Measurements from ENCODE around the gene DNASE1L3. TPM values are rescaled to one million over a fixed set of nuclear protein-coding genes. Genes with fewer than 3 reads are reported as not detected.

Gene DNASE1L3
- total and polyA plus RNA-seq, 3 experiments from 2014 or later, result not detected

DNA sequence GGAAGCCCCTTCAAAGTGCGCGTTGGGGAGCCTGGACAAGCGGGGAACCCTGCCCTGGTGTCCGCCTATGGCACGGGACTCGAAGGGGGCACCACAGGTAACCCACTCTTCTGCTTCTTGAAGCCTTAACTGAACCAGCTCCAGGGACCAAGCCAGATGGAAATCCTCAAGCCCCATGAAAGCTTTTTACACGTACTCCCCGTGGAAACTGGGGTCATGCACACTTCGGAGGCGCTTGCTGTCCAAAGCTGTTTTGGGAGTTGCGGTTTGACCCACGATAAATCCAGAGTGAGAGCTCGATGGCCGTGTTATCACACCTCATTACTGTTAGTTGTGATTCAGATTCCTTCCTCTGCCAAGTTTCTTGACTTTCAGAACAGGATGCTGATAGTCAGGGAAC, 47.5 kb downstream of the DNASE1L3 start:
- no peaks in the 10 kb centered on the region for H3K9me3 ChIP-seq (ENCODE audit: low read length)
- Mint-ChIP-seq H3K27ac (peak overlapping the region in 1 of 8 donors; percentile 65), H3K9me3 (no peaks in the 10 kb centered on the region), H3K4me3 (no peak overlapping the region), H3K36me3 (peaks cover 12 to 49% (median 19%) of the 10 kb centered on the region in 3 donors), H3K27me3 (no peaks in the 10 kb centered on the region), H3K4me1 (no peaks in the 10 kb centered on the region)
- ChIA-PET CTCF (interaction anchor here (1.7 kb wide), 1 partner anchor 14 kb away, joined by 4 read pairs; no protein-coding TSS in a partner anchor), POLR2A (no interaction called here)
- no peaks in the 10 kb centered on the region for H3K36me3 ChIP-seq (ENCODE audit: insufficient read depth, low read length)
- no peaks in the 10 kb centered on the region for H3K27me3 ChIP-seq (ENCODE audit: insufficient read depth, low read length, poor library complexity, severe bottlenecking)
- no peak overlapping the region for H3K27ac ChIP-seq (ENCODE audit: low read depth, low read length)
- no peak overlapping the region for H3K4me3 ChIP-seq (ENCODE audit: low read length)
- no peaks in the 10 kb centered on the region for H3K4me1 ChIP-seq (ENCODE audit: insufficient read depth, low read length)
- DNase-seq, result no peak

DNA sequence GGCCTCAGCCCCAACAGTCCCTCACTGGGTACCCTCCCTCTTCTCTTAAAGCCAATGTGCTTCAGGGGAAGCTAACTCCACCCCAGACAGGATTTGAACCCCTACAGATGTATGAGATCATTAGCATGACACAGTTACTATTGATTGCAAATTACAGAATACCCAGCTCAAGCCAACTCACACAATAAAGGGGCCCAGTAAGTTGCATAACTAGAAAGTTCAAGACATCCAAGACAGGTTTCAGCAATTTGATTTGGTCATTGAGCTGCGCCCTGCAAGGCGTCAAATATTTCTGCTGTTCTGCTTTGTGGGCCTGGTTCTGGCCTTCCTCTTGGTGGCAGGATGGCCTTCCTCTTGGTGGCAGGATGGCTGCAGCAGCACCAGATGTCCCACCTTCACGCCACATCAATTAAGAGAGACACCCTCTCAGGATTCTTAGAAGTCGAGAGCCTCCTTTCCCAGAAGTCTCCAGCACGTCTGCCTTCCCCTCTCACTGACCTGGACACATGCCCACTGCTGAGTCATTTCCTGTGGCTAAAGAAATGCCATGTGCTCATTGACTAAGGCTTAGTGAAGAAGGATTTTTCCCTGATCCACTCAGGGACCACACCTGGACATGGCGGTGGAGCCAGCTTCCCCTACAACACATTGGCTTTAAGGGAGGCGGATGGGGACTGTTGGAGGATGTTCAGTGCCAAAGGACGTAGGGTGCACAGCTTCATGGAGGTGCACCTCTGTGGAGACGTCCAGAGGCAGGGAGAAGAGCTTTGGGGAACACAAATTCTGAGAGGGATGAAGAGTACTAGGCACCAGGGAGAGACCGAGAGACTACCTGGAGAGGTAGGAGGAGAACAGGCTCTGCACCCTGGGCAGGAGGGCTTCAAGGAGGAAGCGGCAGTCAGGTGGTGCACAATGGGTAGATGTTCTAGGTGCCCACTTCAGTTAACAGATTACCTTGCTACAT, 49.1 kb downstream of the DNASE1L3 start:
- H3K27ac Mint-ChIP-seq, result peak overlapping the region in 2 of 8 donors; percentile 15 to 42
- peaks cover 8% of the 10 kb centered on the region for H3K36me3 ChIP-seq (ENCODE audit: insufficient read depth, low read length)
- no peak overlapping the region for H3K4me3 ChIP-seq (ENCODE audit: low read length)
- DNase-seq, result no peak
- H3K4me3 Mint-ChIP-seq, result peak overlapping the region in 1 of 7 donors; percentile 7
- H3K4me1 ChIP-seq (ENCODE audit: insufficient read depth, low read length), result no peaks in the 10 kb centered on the region
- no peaks in the 10 kb centered on the region for H3K4me1 Mint-ChIP-seq
- H3K36me3 Mint-ChIP-seq, result peaks cover 14 to 57% (median 19%) of the 10 kb centered on the region in 3 donors
- no peaks in the 10 kb centered on the region for H3K27me3 Mint-ChIP-seq
- CTCF ChIA-PET, result interaction anchor here (1.2 to 1.7 kb wide), 2 partner anchors 15 to 16 kb away, joined by 3 to 4 read pairs; no protein-coding TSS in a partner anchor
- H3K9me3 ChIP-seq (ENCODE audit: low read length), result no peaks in the 10 kb centered on the region
- no peaks in the 10 kb centered on the region for H3K9me3 Mint-ChIP-seq
- H3K27ac ChIP-seq (ENCODE audit: low read depth, low read length), result no peak overlapping the region
- POLR2A ChIA-PET, result no interaction called here
- no peaks in the 10 kb centered on the region for H3K27me3 ChIP-seq (ENCODE audit: insufficient read depth, low read length, poor library complexity, severe bottlenecking)

DNA sequence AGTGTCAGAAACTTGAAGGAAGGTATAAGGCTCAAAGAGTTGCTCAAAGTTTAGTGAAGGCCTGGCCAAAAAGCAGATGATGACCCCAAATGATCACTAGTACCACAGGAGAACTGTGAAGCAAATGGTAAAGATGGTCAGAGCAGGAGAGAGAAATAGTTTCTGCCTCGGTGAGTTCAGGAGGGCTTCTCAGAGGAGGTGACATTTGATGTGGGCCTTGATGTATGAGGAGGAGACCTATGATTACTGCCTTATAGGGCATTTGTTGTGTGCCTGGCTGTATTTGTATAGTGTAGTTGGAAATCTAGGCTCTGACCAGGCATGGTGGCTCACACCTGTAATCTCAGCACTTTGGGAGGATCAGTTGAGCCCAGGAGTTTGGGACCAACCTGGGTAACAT, 50.4 kb downstream of the DNASE1L3 start:
- no peaks in the 10 kb centered on the region for H3K27me3 Mint-ChIP-seq
- DNase-seq, result no peak
- H3K27ac Mint-ChIP-seq, result peak overlapping the region in 1 of 8 donors; percentile 45
- no peaks in the 10 kb centered on the region for H3K4me1 Mint-ChIP-seq
- Histone ChIP-seq H3K36me3 (ENCODE audit: insufficient read depth, low read length) (peaks cover 12% of the 10 kb centered on the region), H3K27ac (ENCODE audit: low read depth, low read length) (no peak overlapping the region), H3K4me1 (ENCODE audit: insufficient read depth, low read length) (no peaks in the 10 kb centered on the region), H3K9me3 (ENCODE audit: low read length) (no peaks in the 10 kb centered on the region), H3K27me3 (ENCODE audit: insufficient read depth, low read length, poor library complexity, severe bottlenecking) (no peaks in the 10 kb centered on the region), H3K4me3 (ENCODE audit: low read length) (no peak overlapping the region)
- no peak overlapping the region for H3K4me3 Mint-ChIP-seq
- ChIA-PET CTCF (interaction anchor here (1.2 kb wide), 1 partner anchor 17 kb away, joined by 3 read pairs; no protein-coding TSS in a partner anchor), POLR2A (interaction anchor here (0.6 kb wide), 1 partner anchor 37 kb away, joined by 4 read pairs; no protein-coding TSS in a partner anchor)
- H3K36me3 Mint-ChIP-seq, result peaks cover 14 to 62% (median 19%) of the 10 kb centered on the region in 3 donors
- H3K9me3 Mint-ChIP-seq, result no peaks in the 10 kb centered on the region

DNA sequence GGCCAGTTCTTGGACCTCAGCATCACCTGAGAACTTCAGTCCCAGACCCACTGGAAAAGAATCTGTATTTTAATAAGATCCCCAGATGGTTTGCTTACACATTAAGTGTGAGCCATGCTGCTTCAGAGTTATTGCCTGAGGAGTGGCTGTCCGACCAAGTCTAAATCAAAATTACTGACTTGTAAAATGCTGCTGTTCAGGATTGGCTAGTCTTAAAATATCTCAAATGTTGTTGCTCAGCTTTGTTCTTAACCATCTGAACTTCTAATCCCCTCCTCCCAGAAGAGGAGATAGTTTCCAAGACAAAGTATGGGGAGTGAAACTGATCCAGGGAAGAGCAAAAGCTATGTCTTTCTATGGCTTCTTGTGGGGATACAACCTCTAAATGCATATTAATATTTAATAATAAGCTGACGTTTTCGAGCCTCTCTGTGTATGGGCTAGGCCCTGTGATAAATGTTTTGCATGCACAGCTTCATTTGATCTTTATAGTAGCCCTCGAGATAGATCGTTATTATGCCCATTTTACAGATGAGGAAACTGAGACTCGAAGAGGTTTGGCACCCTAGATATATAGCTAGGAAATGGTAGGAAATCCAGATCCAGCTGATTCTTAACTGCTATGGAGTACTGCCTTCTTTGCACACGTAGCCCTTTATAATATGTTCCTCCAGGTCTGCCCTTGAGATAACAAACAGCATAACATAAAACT, 52.2 kb downstream of the DNASE1L3 start:
- H3K9me3 ChIP-seq (ENCODE audit: low read length), result no peaks in the 10 kb centered on the region
- CTCF ChIA-PET, result interaction anchor here (1.3 to 1.6 kb wide), 2 partner anchors 9 to 151 kb away, joined by 3 to 11 read pairs; no protein-coding TSS in a partner anchor
- peaks cover 12% of the 10 kb centered on the region for H3K36me3 ChIP-seq (ENCODE audit: insufficient read depth, low read length)
- H3K27ac Mint-ChIP-seq, result no peak overlapping the region
- H3K36me3 Mint-ChIP-seq, result peaks cover 9 to 64% (median 15%) of the 10 kb centered on the region in 3 donors
- H3K4me3 Mint-ChIP-seq, result no peak overlapping the region
- no peaks in the 10 kb centered on the region for H3K4me1 Mint-ChIP-seq
- POLR2A ChIA-PET, result no interaction called here
- no peak overlapping the region for H3K27ac ChIP-seq (ENCODE audit: low read depth, low read length)
- H3K27me3 ChIP-seq (ENCODE audit: insufficient read depth, low read length, poor library complexity, severe bottlenecking), result no peaks in the 10 kb centered on the region
- DNase-seq, result no peak
- no peaks in the 10 kb centered on the region for H3K4me1 ChIP-seq (ENCODE audit: insufficient read depth, low read length)
- H3K9me3 Mint-ChIP-seq, result no peaks in the 10 kb centered on the region
- H3K27me3 Mint-ChIP-seq, result no peaks in the 10 kb centered on the region
- no peak overlapping the region for H3K4me3 ChIP-seq (ENCODE audit: low read length)

DNA sequence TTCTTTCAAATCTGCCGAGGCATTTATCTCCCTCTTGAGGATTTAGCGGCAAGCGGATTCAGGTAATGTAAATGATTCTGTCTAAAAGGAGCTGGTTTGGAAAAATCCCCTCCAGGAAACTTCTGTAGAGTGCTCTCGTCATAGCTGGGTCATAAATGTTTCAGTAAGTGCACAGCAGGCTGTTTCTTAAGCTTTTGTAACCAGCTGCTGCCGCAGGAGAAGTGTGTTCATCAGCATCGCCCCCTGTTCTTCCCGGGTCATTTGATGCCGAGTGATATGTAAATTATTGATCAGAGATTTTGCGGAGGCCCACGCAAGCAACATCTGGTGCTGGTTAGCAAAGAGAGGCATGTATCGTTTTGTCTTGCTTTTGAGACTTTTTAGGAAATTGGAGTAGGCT, 53.1 kb downstream of the DNASE1L3 start:
- Histone ChIP-seq H3K9me3 (ENCODE audit: low read length) (no peaks in the 10 kb centered on the region), H3K36me3 (ENCODE audit: insufficient read depth, low read length) (peaks cover 12% of the 10 kb centered on the region), H3K4me3 (ENCODE audit: low read length) (no peak overlapping the region), H3K4me1 (ENCODE audit: insufficient read depth, low read length) (no peaks in the 10 kb centered on the region), H3K27me3 (ENCODE audit: insufficient read depth, low read length, poor library complexity, severe bottlenecking) (no peaks in the 10 kb centered on the region), H3K27ac (ENCODE audit: low read depth, low read length) (no peak overlapping the region)
- H3K4me3 Mint-ChIP-seq, result no peak overlapping the region
- no peak for DNase-seq
- POLR2A ChIA-PET, result no interaction called here
- no peaks in the 10 kb centered on the region for H3K27me3 Mint-ChIP-seq
- no peaks in the 10 kb centered on the region for H3K9me3 Mint-ChIP-seq
- CTCF ChIA-PET, result interaction anchor here (1.3 to 1.6 kb wide), 2 partner anchors 10 to 150 kb away, joined by 3 to 11 read pairs; no protein-coding TSS in a partner anchor
- H3K4me1 Mint-ChIP-seq, result no peaks in the 10 kb centered on the region
- H3K36me3 Mint-ChIP-seq, result peaks cover 9 to 64% (median 15%) of the 10 kb centered on the region in 3 donors
- no peak overlapping the region for H3K27ac Mint-ChIP-seq

DNA sequence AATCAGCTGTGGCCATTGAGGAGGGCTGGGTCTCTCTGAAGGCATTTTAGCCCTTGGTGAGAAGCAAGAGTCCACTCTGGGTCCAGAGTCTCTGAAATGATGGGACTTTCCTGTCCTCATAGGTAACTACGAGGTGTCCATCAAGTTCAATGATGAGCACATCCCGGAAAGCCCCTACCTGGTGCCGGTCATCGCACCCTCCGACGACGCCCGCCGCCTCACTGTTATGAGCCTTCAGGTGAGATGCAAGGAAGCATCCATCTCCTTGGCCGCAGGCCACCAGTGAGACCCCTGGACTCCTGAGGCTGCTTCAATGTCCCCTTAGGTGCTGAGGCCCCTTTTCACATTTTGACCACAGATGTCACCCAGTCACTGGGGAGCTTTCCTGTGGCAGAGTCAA, 54.9 kb downstream of the DNASE1L3 start:
- H3K4me1 ChIP-seq (ENCODE audit: insufficient read depth, low read length), result no peaks in the 10 kb centered on the region
- ChIA-PET CTCF (no interaction called here), POLR2A (no interaction called here)
- Mint-ChIP-seq H3K4me1 (no peaks in the 10 kb centered on the region), H3K27ac (no peak overlapping the region), H3K4me3 (no peak overlapping the region), H3K27me3 (no peaks in the 10 kb centered on the region), H3K9me3 (no peaks in the 10 kb centered on the region), H3K36me3 (peaks cover 10 to 62% (median 14%) of the 10 kb centered on the region in 3 donors)
- H3K9me3 ChIP-seq (ENCODE audit: low read length), result no peaks in the 10 kb centered on the region
- no peak for DNase-seq
- H3K4me3 ChIP-seq (ENCODE audit: low read length), result no peak overlapping the region
- H3K27me3 ChIP-seq (ENCODE audit: insufficient read depth, low read length, poor library complexity, severe bottlenecking), result no peaks in the 10 kb centered on the region
- peaks cover 17% of the 10 kb centered on the region for H3K36me3 ChIP-seq (ENCODE audit: insufficient read depth, low read length)
- no peak overlapping the region for H3K27ac ChIP-seq (ENCODE audit: low read depth, low read length)

DNA sequence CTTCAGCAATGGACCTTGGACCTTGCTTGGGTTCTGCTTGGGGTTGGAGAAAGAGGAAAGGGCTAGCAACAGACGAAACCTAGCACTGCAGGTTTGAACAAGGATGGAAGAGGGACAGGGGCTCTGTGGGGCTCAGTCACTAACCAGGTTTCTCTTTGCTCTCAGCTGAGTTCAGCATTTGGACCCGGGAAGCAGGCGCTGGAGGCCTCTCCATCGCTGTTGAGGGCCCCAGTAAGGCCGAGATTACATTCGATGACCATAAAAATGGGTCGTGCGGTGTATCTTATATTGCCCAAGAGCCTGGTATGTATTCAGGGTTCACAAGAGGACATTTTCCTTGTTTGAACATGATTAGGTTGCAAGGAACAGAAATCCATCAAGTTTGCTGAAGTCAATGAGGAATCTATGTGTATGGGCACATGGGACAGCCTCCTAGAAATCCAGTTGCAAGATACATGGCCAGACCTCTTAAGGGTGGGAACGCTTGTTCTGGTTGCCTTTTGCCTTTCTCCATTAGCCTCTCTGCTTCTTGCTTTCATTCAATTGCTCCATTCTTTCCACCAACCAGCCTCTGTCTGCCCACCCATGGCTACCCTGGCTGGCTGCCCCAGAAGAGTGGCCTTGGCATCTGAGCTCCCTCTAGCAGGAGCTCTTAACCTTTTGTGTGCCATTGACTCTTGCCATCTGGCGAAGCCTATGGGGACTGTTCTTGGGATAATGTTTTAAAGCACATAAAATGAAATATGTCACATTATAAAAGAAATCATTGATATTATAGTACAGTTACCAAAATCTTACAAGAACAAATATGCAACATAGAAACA, 55.9 kb downstream of the DNASE1L3 start:
- no peak overlapping the region for H3K4me3 ChIP-seq (ENCODE audit: low read length)
- H3K36me3 ChIP-seq (ENCODE audit: insufficient read depth, low read length), result peaks cover 21% of the 10 kb centered on the region
- no peaks in the 10 kb centered on the region for H3K4me1 ChIP-seq (ENCODE audit: insufficient read depth, low read length)
- no peak for DNase-seq
- no peaks in the 10 kb centered on the region for H3K27me3 Mint-ChIP-seq
- no peak overlapping the region for H3K27ac ChIP-seq (ENCODE audit: low read depth, low read length)
- peaks cover 8 to 66% (median 18%) of the 10 kb centered on the region in 3 donors for H3K36me3 Mint-ChIP-seq
- no peaks in the 10 kb centered on the region for H3K9me3 ChIP-seq (ENCODE audit: low read length)
- H3K9me3 Mint-ChIP-seq, result no peaks in the 10 kb centered on the region
- no peaks in the 10 kb centered on the region for H3K27me3 ChIP-seq (ENCODE audit: insufficient read depth, low read length, poor library complexity, severe bottlenecking)
- ChIA-PET CTCF (no interaction called here), POLR2A (no interaction called here)
- peak overlapping the region in 1 of 8 donors; percentile 81 for H3K27ac Mint-ChIP-seq
- no peaks in the 10 kb centered on the region for H3K4me1 Mint-ChIP-seq
- no peak overlapping the region for H3K4me3 Mint-ChIP-seq

All from CD8-positive, alpha-beta memory T cell (primary cell).